ENCODE measurements around the gene MAP4K3.
A peak's percentile ranks its signal among the peaks of the same experiment; 100 is the strongest.

The MAP4K3 gene

GRCh38 chr2:39228413-39229209 is 208.5 kb downstream of the MAP4K3 start:
- no peak for DNase-seq

GRCh38 chr2:39227628-39228412 is 209.3 kb downstream of the MAP4K3 start:
- peak; percentile 39 for DNase-seq

- DNase-seq = no peak
These were observed 211.5 kb downstream of the MAP4K3 start for GRCh38 chr2:39225567-39225966.

GRCh38 chr2:39223909-39224308 is 213.2 kb downstream of the MAP4K3 start:
- DNase-seq = no peak

- no peak for DNase-seq
These were observed 215.6 kb downstream of the MAP4K3 start for GRCh38 chr2:39221459-39221858.

GRCh38 chr2:39220136-39220535 is 216.9 kb downstream of the MAP4K3 start:
- DNase-seq = no peak

GRCh38 chr2:39218391-39218790 is 218.7 kb downstream of the MAP4K3 start:
- no peak for DNase-seq

GRCh38 chr2:39217192-39217550 is 219.9 kb downstream of the MAP4K3 start:
- DNase-seq = no peak

GRCh38 chr2:39216346-39217191 is 220.5 kb downstream of the MAP4K3 start:
- no peak for DNase-seq

- DNase-seq = no peak
These were observed 221.5 kb downstream of the MAP4K3 start for GRCh38 chr2:39215545-39215944.

GRCh38 chr2:39213015-39213414 is 224.1 kb downstream of the MAP4K3 start:
- DNase-seq = no peak

GRCh38 chr2:39210846-39211245 is 226.2 kb downstream of the MAP4K3 start:
- no peak for DNase-seq

GRCh38 chr2:39203382-39203781 is 233.7 kb downstream of the MAP4K3 start:
- DNase-seq = no peak

GRCh38 chr2:39202639-39203369 is 234.3 kb downstream of the MAP4K3 start:
- DNase-seq = no peak

Data from NCI-H1092 treated with DMSO at 0.1 percent for 48 hours (cell line).